HepG2 (cell line): Measurements from ENCODE around the gene CREG2. TPM values are rescaled to one million over a fixed set of nuclear protein-coding genes. Genes with fewer than 3 reads are reported as not detected.

Experiments used
- ATF1 ChIP-seq: IDR thresholded peaks from 2 replicates; pipeline ENCODE4 v1.6.1; 2016; ENCODE audit warnings: mild to moderate bottlenecking, control low read depth
- CEBPZ ChIP-seq: IDR thresholded peaks from 2 replicates; pipeline ENCODE4 v1.6.1; 2012; ENCODE audit warnings: low read length, improper control_type of control experiment
- FOXA3 ChIP-seq: IDR thresholded peaks from 2 replicates; pipeline ENCODE4 v1.6.1; 2016; ENCODE audit warnings: missing genetic modification reagents, missing compliant biosample characterization
- GRHL1 ChIP-seq: sonication (generic); formaldehyde crosslinking; conservative IDR thresholded peaks from 2 replicates; pipeline ENCODE4 v1.8.0; 2022; ENCODE audit warnings: missing genetic modification reagents
- LBX2 ChIP-seq: sonication (generic); formaldehyde crosslinking; IDR thresholded peaks from 2 replicates; pipeline ENCODE4 v1.5.0; 2020; ENCODE audit warnings: missing genetic modification reagents, mild to moderate bottlenecking, borderline replicate concordance
- MYNN ChIP-seq: sonication (generic); formaldehyde crosslinking; IDR thresholded peaks from 2 replicates; pipeline ENCODE4 v1.4.0; 2020; ENCODE audit warnings: mild to moderate bottlenecking, low read depth, missing genetic modification reagents
- RFX5 ChIP-seq: IDR thresholded peaks from 2 replicates; pipeline ENCODE4 v1.6.1; 2011; ENCODE audit warnings: low read depth, low read length, improper control_type of control experiment
- SIX4 ChIP-seq: sonication (generic); formaldehyde crosslinking; IDR thresholded peaks from 2 replicates; pipeline ENCODE4 v1.4.0; 2020; ENCODE audit warnings: missing genetic modification reagents
- TBX2 ChIP-seq: sonication (generic); formaldehyde crosslinking; IDR thresholded peaks from 2 replicates; pipeline ENCODE4 v1.5.0; 2020; ENCODE audit warnings: missing genetic modification reagents, mild to moderate bottlenecking, borderline replicate concordance
- U2AF2 ChIP-seq: fragments of 200-400 bp; formaldehyde crosslinking; IDR thresholded peaks from 2 replicates; pipeline ENCODE4 v1.6.1; 2017; ENCODE audit warnings: low read depth, mild to moderate bottlenecking, low read length
- XRCC5 ChIP-seq: fragments of 200-400 bp; formaldehyde crosslinking; optimal IDR thresholded peaks from 2 replicates; pipeline ENCODE3; 2017; ENCODE audit warnings: mild to moderate bottlenecking, low read length
- ZBTB14 ChIP-seq: sonication (generic); formaldehyde crosslinking; IDR thresholded peaks from 2 replicates; pipeline ENCODE4 v1.4.0; 2020; ENCODE audit warnings: missing genetic modification reagents
- ZBTB2 ChIP-seq: sonication (generic); formaldehyde crosslinking; IDR thresholded peaks from 2 replicates; pipeline ENCODE4 v1.8.0; 2022; ENCODE audit warnings: low read depth, missing genetic modification reagents
- ZNF225 ChIP-seq: sonication (generic); formaldehyde crosslinking; IDR thresholded peaks from 2 replicates; pipeline ENCODE4 v1.4.0; 2020; ENCODE audit warnings: mild to moderate bottlenecking, missing genetic modification reagents
- ZNF331 ChIP-seq: sonication (generic); formaldehyde crosslinking; IDR thresholded peaks from 2 replicates; pipeline ENCODE4 v1.4.0; 2020; ENCODE audit warnings: missing genetic modification reagents
- ZNF333 ChIP-seq: sonication (generic); formaldehyde crosslinking; IDR thresholded peaks from 2 replicates; pipeline ENCODE4 v1.4.0; 2020; ENCODE audit warnings: mild to moderate bottlenecking, missing genetic modification reagents, borderline replicate concordance
- ZNF572 ChIP-seq: sonication (generic); formaldehyde crosslinking; IDR thresholded peaks from 2 replicates; pipeline ENCODE4 v1.5.1; 2020; ENCODE audit warnings: mild to moderate bottlenecking, missing genetic modification reagents
- ZNF607 ChIP-seq: sonication (generic); formaldehyde crosslinking; IDR thresholded peaks from 2 replicates; pipeline ENCODE4 v1.5.1; 2020; ENCODE audit warnings: missing genetic modification reagents, mild to moderate bottlenecking, borderline replicate concordance
- ZNF772 ChIP-seq: sonication (generic); formaldehyde crosslinking; IDR thresholded peaks from 2 replicates; pipeline ENCODE4 v1.5.0; 2020; ENCODE audit warnings: mild to moderate bottlenecking, missing genetic modification reagents
- ZNF83 ChIP-seq: sonication (generic); formaldehyde crosslinking; IDR thresholded peaks from 2 replicates; pipeline ENCODE4 v1.4.0; 2020; ENCODE audit warnings: missing genetic modification reagents, mild to moderate bottlenecking, borderline replicate concordance
- ZSCAN30 ChIP-seq: sonication (generic); formaldehyde crosslinking; IDR thresholded peaks from 2 replicates; pipeline ENCODE4 v1.5.0; 2020; ENCODE audit warnings: mild to moderate bottlenecking, missing genetic modification reagents
- polyA plus RNA-seq, 8 experiments: library from polyadenylated mRNA; depleted of rRNA in 3 of 8; stranded (reverse) in 7 of 8; unstranded in 1 of 8; fragments of >200 nt; fragmentation: Illumina TruSeq in 4 of 8; extraction: Trizol in 4 of 8; gene quantifications; 2 replicates each; pipeline versions ENCODE4 v1.2.1 to v1.2.3, GENCODE V29; 2011 to 2016; ENCODE audit warnings: low read depth in 4 of 8, missing spikeins in 1 of 8, mixed read lengths in 1 of 8; ENCODE audit not compliant: insufficient read depth in 1 of 8
- total RNA-seq, 5 experiments: library from RNA; depleted of rRNA; stranded (reverse); fragments of >200 nt; fragmentation: Illumina TruSeq; extraction: Trizol; gene quantifications; 2 replicates each; pipeline ENCODE4 v1.2.3, GENCODE V29; 2016; ENCODE audit warnings: low read depth in 1 of 5

Gene CREG2
- total and polyA plus RNA-seq, 2 of the 13 experiments (the other 11 are each of a cell fraction or from before 2014, with no cell fraction given) = 0.18 to 0.26 TPM

GRCh38 chr2:101308432-101309210 lies 78.7 kb downstream of the CREG2 start, which contains the start of gene RNF149 (continued):
- TF ChIP-seq ATF1 (CRISPR knock-in tag) (no peak), MYNN (peak; percentile 82; the same call in 1 of the 2 replicates), TBX2 (CRISPR knock-in tag) (peak; percentile 96), ZNF333 (CRISPR knock-in tag) (peak; percentile 96), ZNF331 (CRISPR knock-in tag) (peak; percentile 94), ZNF572 (CRISPR knock-in tag) (0 out of 2 replicates have a peak, but pooled peaks have one; percentile 22), ZSCAN30 (CRISPR knock-in tag) (0 out of 2 replicates have a peak, but pooled peaks have one; percentile 55), ZNF225 (CRISPR knock-in tag) (peak; percentile 67; the same call in 1 of the 2 replicates), FOXA3 (CRISPR knock-in tag) (peak; percentile 73), ZBTB14 (CRISPR knock-in tag) (peak; percentile 40), ZNF607 (CRISPR knock-in tag) (peak; percentile 83; the same call in 1 of the 2 replicates), ZNF83 (CRISPR knock-in tag) (peak; percentile 85; the same call in 1 of the 2 replicates), RFX5 (no peak; the same call in 1 of the 2 replicates), ZBTB2 (CRISPR knock-in tag) (peak; percentile 94), LBX2 (CRISPR knock-in tag) (no peak), ZNF772 (CRISPR knock-in tag) (peak; percentile 98), SIX4 (CRISPR knock-in tag) (peak; percentile 27; the same call in 1 of the 2 replicates), CEBPZ (no peak), XRCC5 (peak; percentile 74), GRHL1 (CRISPR knock-in tag) (no peak), U2AF2 (no peak)
